GM12801 (cell line): Measurements from ENCODE around the gene NDOR1.

Experiments
- TF ChIP-seq, protein P1 (sequence below): IDR thresholded peaks from one replicate; pipeline ENCODE4 v1.5.1; 2011; ENCODE audit warnings: control low read depth; ENCODE audit not compliant: insufficient read length; ENCODE audit errors: extremely low read depth

NDOR1 gene

DNA sequence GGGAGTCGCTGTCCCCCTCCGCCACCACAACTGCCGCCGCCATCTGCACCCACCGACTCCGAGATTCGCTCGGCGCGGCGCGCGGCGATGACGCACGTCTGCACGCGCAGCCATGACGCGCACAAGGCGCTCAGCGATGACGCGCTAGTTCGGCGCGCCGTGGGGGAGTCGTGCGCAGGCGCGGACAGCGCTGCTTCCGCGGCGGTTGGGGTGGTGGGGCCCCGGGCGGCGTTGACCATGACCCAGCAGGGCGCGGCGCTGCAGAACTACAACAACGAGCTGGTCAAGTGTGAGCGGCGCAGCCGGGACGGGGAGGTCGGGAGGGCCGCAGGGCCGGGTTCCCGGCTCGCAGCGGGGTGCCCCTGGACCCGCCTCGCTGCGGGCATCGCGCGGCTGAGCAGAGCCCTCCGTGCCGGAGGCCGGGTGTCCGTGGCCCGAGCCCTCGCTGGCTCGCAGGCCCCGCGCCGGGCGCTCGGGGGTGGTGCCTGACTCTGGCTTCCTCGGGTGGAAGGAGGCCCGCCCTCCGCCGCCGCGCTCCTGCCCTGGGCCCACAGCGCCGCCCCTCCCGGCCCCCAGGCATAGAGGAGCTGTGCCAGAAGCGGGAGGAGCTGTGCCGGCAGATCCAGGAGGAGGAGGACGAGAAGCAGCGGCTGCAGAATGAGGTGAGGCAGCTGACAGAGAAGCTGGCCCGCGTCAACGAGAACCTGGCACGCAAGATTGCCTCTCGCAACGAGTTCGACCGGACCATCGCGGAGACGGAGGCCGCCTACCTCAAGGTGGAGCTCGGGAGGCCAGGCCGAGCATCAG is 16.8 kb upstream of the NDOR1 start, which contains the start of the genes ANAPC2 and SSNA1:
TSS of gene ANAPC2 (minus strand) at position 71 of the 807 bp plus-strand sequence. CDS start at position 43, 28 bp downstream.
TSS of gene SSNA1 (plus strand) at position 187 of the 807 bp plus-strand sequence. CDS start at position 238, 51 bp downstream.
- TF ChIP-seq, protein P1, sequence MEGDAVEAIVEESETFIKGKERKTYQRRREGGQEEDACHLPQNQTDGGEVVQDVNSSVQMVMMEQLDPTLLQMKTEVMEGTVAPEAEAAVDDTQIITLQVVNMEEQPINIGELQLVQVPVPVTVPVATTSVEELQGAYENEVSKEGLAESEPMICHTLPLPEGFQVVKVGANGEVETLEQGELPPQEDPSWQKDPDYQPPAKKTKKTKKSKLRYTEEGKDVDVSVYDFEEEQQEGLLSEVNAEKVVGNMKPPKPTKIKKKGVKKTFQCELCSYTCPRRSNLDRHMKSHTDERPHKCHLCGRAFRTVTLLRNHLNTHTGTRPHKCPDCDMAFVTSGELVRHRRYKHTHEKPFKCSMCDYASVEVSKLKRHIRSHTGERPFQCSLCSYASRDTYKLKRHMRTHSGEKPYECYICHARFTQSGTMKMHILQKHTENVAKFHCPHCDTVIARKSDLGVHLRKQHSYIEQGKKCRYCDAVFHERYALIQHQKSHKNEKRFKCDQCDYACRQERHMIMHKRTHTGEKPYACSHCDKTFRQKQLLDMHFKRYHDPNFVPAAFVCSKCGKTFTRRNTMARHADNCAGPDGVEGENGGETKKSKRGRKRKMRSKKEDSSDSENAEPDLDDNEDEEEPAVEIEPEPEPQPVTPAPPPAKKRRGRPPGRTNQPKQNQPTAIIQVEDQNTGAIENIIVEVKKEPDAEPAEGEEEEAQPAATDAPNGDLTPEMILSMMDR, result no peak

- TF ChIP-seq, protein P1, result no peak
Observed at GRCh38 chr9:137189297-137190295, 15.9 kb upstream of the NDOR1 start.

- TF ChIP-seq, protein P1, result no peak
Observed at GRCh38 chr9:137190315-137190856, 15.1 kb upstream of the NDOR1 start.

DNA sequence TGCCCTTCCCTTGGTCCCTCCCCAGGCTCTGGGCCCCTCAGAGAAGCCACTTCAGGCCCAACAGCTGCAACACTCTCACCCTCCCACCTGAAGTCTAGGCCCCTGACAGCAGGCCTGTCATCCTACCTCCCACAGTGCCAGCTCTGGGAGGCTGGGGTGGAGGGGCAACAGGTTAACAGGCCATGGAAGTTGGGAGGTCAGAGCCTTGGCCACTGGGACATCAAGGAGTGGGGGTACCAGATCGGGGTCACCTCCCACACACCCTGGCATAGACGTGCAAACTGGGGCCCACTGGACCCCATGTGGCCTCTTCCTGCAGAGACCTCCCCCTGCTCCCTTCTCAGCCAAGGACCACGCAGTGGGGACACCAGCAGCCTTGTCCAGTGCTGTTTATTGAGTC is 14.3 kb upstream of the NDOR1 start:
- TF ChIP-seq, protein P1, result no peak

DNA sequence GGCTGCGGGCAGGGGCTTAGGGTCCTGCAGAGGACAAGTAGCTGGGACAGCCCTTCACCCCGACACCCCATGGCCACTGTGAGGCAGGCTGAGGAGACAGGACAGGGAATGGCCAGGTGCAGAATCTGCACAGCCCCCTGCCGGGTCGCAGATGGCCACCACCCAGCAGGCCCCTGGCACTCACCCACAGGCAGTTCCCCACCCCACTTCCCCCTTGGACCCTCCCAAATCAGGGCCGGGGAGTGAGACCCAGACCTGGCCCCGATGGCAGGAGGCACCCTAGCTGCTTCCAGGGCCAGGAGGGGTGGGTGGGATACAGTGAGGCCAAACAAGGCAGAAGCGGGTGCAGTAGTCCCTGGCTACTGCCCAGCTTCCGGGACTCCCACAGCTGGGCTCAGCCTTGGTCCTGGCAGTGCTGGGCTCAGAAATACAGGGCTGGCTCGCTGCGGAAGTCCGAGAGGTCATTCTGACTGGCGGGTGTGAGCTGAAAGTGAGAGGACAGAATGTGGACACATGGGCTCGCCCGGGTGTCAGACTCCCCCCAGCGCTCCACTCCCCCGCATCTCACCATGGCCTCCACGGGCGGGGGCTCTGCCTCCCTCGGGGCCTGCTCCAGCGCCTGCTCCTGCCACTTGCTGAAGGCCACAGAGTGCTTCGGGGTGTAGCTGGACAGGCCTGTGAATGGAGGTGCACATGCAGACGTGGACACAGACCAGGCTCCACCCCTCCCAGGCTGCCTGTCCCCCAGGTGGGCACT is 13.6 kb upstream of the NDOR1 start:
- TF ChIP-seq, protein P1, result no peak

DNA sequence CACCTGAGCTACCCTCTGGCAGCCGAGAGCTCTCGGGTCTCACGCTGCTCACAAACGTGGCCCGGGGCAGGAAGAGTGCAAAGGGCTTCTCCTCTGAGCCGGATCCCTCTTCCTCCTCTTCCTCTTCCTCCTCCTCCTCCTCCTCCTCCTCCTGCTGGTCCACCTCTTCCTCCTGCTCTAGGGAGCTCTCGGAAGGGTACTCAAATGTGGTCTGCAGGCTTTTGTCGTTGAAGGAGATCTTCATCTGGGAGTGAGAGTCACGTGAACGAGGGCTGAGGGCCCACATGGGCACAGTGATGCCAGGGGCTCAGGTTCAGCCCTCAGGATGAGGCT is 13.1 kb upstream of the NDOR1 start:
- TF ChIP-seq, protein P1, result no peak

GRCh38 chr9:137192859-137193258 is 12.6 kb upstream of the NDOR1 start:
- TF ChIP-seq, protein P1, result no peak
